ENCODE measurements around the gene RPS15.

Gene RPS15

GRCh38 chr19:1420590-1420989 lies 17.6 kb upstream of the RPS15 start:
- no peak for TF ChIP-seq CTCF (IDR thresholded peaks at IDR 0.05; ENCODE audit: low read depth, low read length, missing control alignments)
- DNase-seq (ENCODE audit: extremely low read depth, low read depth): no peak
- no peak overlapping the region for H3K4me3 ChIP-seq (replicated peaks; ENCODE audit: low read depth, low read length)

- H3K4me3 ChIP-seq (replicated peaks; ENCODE audit: low read depth, low read length): no peak overlapping the region
- DNase-seq (ENCODE audit: extremely low read depth, low read depth): no peak
- TF ChIP-seq CTCF (IDR thresholded peaks at IDR 0.05; ENCODE audit: low read depth, low read length, missing control alignments): no peak
Observed at GRCh38 chr19:1421218-1421957, 16.8 kb upstream of the RPS15 start.

- DNase-seq (ENCODE audit: extremely low read depth, low read depth): no peak
- TF ChIP-seq CTCF (IDR thresholded peaks at IDR 0.05; ENCODE audit: low read depth, low read length, missing control alignments): no peak
- no peak overlapping the region for H3K4me3 ChIP-seq (replicated peaks; ENCODE audit: low read depth, low read length)
Observed at GRCh38 chr19:1421958-1422305, 16.3 kb upstream of the RPS15 start.

- no peak overlapping the region for H3K4me3 ChIP-seq (replicated peaks; ENCODE audit: low read depth, low read length)
- no peak for TF ChIP-seq CTCF (IDR thresholded peaks at IDR 0.05; ENCODE audit: low read depth, low read length, missing control alignments)
- no peak for DNase-seq (ENCODE audit: extremely low read depth, low read depth)
Observed at GRCh38 chr19:1422360-1422759, 15.8 kb upstream of the RPS15 start.

- H3K4me3 ChIP-seq (replicated peaks; ENCODE audit: low read depth, low read length): no peak overlapping the region
- no peak for TF ChIP-seq CTCF (IDR thresholded peaks at IDR 0.05; ENCODE audit: low read depth, low read length, missing control alignments)
- no peak for DNase-seq (ENCODE audit: extremely low read depth, low read depth)
Observed at GRCh38 chr19:1422943-1423342, 15.3 kb upstream of the RPS15 start.

GRCh38 chr19:1423436-1424191 lies 14.6 kb upstream of the RPS15 start:
- no peak for DNase-seq (ENCODE audit: extremely low read depth, low read depth)
- H3K4me3 ChIP-seq (replicated peaks; ENCODE audit: low read depth, low read length): no peak overlapping the region
- no peak for TF ChIP-seq CTCF (IDR thresholded peaks at IDR 0.05; ENCODE audit: low read depth, low read length, missing control alignments)
